Endothelial cell (in vitro differentiated cells): ENCODE data around the gene TERF2IP. TPM values are rescaled to one million over a fixed set of nuclear protein-coding genes. Genes with fewer than 3 reads are reported as not detected.

Source experiments
- DNase-seq: peaks from one replicate; pipeline ENCODE4 v3.0.0; 2021; ENCODE audit warnings: low spot score
- H3K27ac Mint-ChIP-seq: one replicate; pipeline ENCODE4 v1.8.0; 2021; ENCODE audit warnings: mixed read lengths, inconsistent platforms; ENCODE audit not compliant: unreplicated experiment
- H3K27me3 Mint-ChIP-seq: one replicate; pipeline ENCODE4 v1.8.0; 2021; ENCODE audit warnings: mild to moderate bottlenecking, moderate library complexity, mixed read lengths, inconsistent platforms; ENCODE audit not compliant: unreplicated experiment
- H3K36me3 Mint-ChIP-seq: one replicate; pipeline ENCODE4 v1.8.0; 2021; ENCODE audit warnings: mild to moderate bottlenecking, low read depth, mixed read lengths, inconsistent platforms; ENCODE audit not compliant: unreplicated experiment
- H3K4me1 Mint-ChIP-seq: one replicate; pipeline ENCODE4 v1.8.0; 2021; ENCODE audit warnings: mild to moderate bottlenecking, mixed read lengths, inconsistent platforms; ENCODE audit not compliant: unreplicated experiment
- H3K4me3 Mint-ChIP-seq: one replicate; pipeline ENCODE4 v1.8.0; 2021; ENCODE audit warnings: mild to moderate bottlenecking, mixed read lengths, inconsistent platforms; ENCODE audit not compliant: unreplicated experiment
- H3K9me3 Mint-ChIP-seq: one replicate; pipeline ENCODE4 v1.8.0; 2021; ENCODE audit warnings: mixed read lengths, inconsistent platforms; ENCODE audit not compliant: unreplicated experiment
- CTCF ChIP-seq: fragments of 200-600 bp; sonication (generic); IDR thresholded peaks from one replicate; pipeline ENCODE4 v1.5.0; 2021; ENCODE audit warnings: antibody characterized with exemption; ENCODE audit not compliant: unreplicated experiment
- total RNA-seq: library from RNA; stranded (reverse); fragmentation: NEBNext Ultra II Directional; extraction: Animal tissue kit (Norgen Biotek cat#: 25700); gene quantifications from one replicate; pipeline ENCODE4 v1.2.1, GENCODE V29; 2021; ENCODE audit not compliant: unreplicated experiment

TERF2IP gene
- total RNA-seq, 1 donor from 2014 or later = 48.0 TPM

GRCh38 chr16:75648265-75649076 is 898 bp downstream of the TERF2IP start:
- TF ChIP-seq CTCF = no peak
- peak overlapping the region; percentile 100 for H3K4me3 Mint-ChIP-seq
- peak overlapping the region; percentile 94 for H3K27ac Mint-ChIP-seq
- peak; percentile 80 for DNase-seq
- peaks cover 55% of the 10 kb centered on the region for H3K4me1 Mint-ChIP-seq
- H3K36me3 Mint-ChIP-seq = peaks cover 21% of the 10 kb centered on the region
- peaks cover 6% of the 10 kb centered on the region for H3K27me3 Mint-ChIP-seq
- H3K9me3 Mint-ChIP-seq = peaks cover 5% of the 10 kb centered on the region

- Mint-ChIP-seq H3K36me3 (peaks cover 38% of the 10 kb centered on the region), H3K9me3 (peaks cover 5% of the 10 kb centered on the region), H3K27ac (no peak overlapping the region), H3K4me1 (peaks cover 26% of the 10 kb centered on the region), H3K27me3 (peaks cover 3% of the 10 kb centered on the region), H3K4me3 (peak overlapping the region; percentile 22)
- no peak for TF ChIP-seq CTCF
- DNase-seq = no peak
Observed at GRCh38 chr16:75653922-75654321, 6.3 kb downstream of the TERF2IP start.

- peaks cover 33% of the 10 kb centered on the region for H3K36me3 Mint-ChIP-seq
- H3K27me3 Mint-ChIP-seq = no peaks in the 10 kb centered on the region
- peaks cover 6% of the 10 kb centered on the region for H3K4me1 Mint-ChIP-seq
- no peak for DNase-seq
- H3K4me3 Mint-ChIP-seq = no peak overlapping the region
- H3K27ac Mint-ChIP-seq = no peak overlapping the region
- no peaks in the 10 kb centered on the region for H3K9me3 Mint-ChIP-seq
- no peak for TF ChIP-seq CTCF
Observed at GRCh38 chr16:75658175-75658574, 10.6 kb downstream of the TERF2IP start.

GRCh38 chr16:75660321-75660720 is 12.7 kb downstream of the TERF2IP start:
- no peaks in the 10 kb centered on the region for H3K4me1 Mint-ChIP-seq
- H3K4me3 Mint-ChIP-seq = no peak overlapping the region
- H3K36me3 Mint-ChIP-seq = peaks cover 24% of the 10 kb centered on the region
- no peak for TF ChIP-seq CTCF
- H3K27ac Mint-ChIP-seq = no peak overlapping the region
- no peak for DNase-seq
- no peaks in the 10 kb centered on the region for H3K27me3 Mint-ChIP-seq
- no peaks in the 10 kb centered on the region for H3K9me3 Mint-ChIP-seq

- H3K36me3 Mint-ChIP-seq = peaks cover 21% of the 10 kb centered on the region
- H3K4me3 Mint-ChIP-seq = no peak overlapping the region
- DNase-seq = no peak
Observed at GRCh38 chr16:75660726-75661302, 13.2 kb downstream of the TERF2IP start.

More at GRCh38 chr16:75660726-75661302, 13.2 kb downstream of the TERF2IP start:
- Mint-ChIP-seq H3K27ac (no peak overlapping the region), H3K4me1 (no peaks in the 10 kb centered on the region), H3K9me3 (no peaks in the 10 kb centered on the region), H3K27me3 (no peaks in the 10 kb centered on the region)
- TF ChIP-seq CTCF = no peak
